Smooth muscle cell (in vitro differentiated cells): ENCODE results near the gene RBPJ. TPM values are rescaled to one million over a fixed set of nuclear protein-coding genes. Genes with fewer than 3 reads are reported as not detected.

Experiments
- DNase-seq: peaks from one replicate; lab custom pipeline; 2025; ENCODE audit not compliant: unreplicated experiment; lab: John Stamatoyannopoulos, UW
- H2AFZ ChIP-seq: fragments of 200-600 bp; sonication (generic); 2 replicates; pipeline ENCODE4 v1.6.0; 2016; ENCODE audit warnings: antibody characterized with exemption, low read depth, mild to moderate bottlenecking
- H3F3A ChIP-seq: fragments of 200-600 bp; sonication (generic); 2 replicates; pipeline ENCODE4 v1.6.0; 2017; ENCODE audit warnings: antibody characterized with exemption, low read depth
- H3K27ac ChIP-seq: fragments of 200-600 bp; sonication (generic); 2 replicates; pipeline ENCODE4 v1.5.1; 2016; ENCODE audit warnings: low read depth, mild to moderate bottlenecking
- H3K27me3 ChIP-seq: fragments of 200-600 bp; sonication (generic); 2 replicates; pipeline ENCODE4 v1.6.1; 2016; ENCODE audit warnings: low read depth, mild to moderate bottlenecking
- H3K36me3 ChIP-seq: fragments of 200-600 bp; sonication (generic); 2 replicates; pipeline ENCODE4 v1.5.1; 2016; ENCODE audit warnings: low read depth
- H3K4me1 ChIP-seq: fragments of 200-600 bp; sonication (generic); 2 replicates; pipeline ENCODE4 v1.5.1; 2016; ENCODE audit warnings: low read depth
- H3K4me2 ChIP-seq: fragments of 200-600 bp; sonication (generic); 2 replicates; pipeline ENCODE4 v1.6.0; 2016; ENCODE audit warnings: mild to moderate bottlenecking
- H3K4me3 ChIP-seq: fragments of 200-600 bp; sonication (generic); 2 replicates; pipeline ENCODE4 v1.5.1; 2016; ENCODE audit warnings: mild to moderate bottlenecking
- H3K79me2 ChIP-seq: fragments of 200-600 bp; sonication (generic); 2 replicates; pipeline ENCODE4 v1.6.0; 2016; ENCODE audit warnings: low read depth, mild to moderate bottlenecking
- H3K9ac ChIP-seq: fragments of 200-600 bp; sonication (generic); 2 replicates; pipeline ENCODE4 v1.6.0; 2016; ENCODE audit warnings: low read depth
- H3K9me3 ChIP-seq: fragments of 200-600 bp; sonication (generic); replicated peaks from 2 replicates; pipeline ENCODE4 v1.5.1; 2016; ENCODE audit warnings: low read depth
- H4K20me1 ChIP-seq: fragments of 200-600 bp; sonication (generic); 2 replicates; pipeline ENCODE4 v1.6.0; 2016; ENCODE audit warnings: low read depth
- WGBS: methylation state at CpG from one replicate; pipeline ENCODE4 v1.1.7; 2016; ENCODE audit warnings: low lambda C conversion rate; 5-methylcytosine and 5-hydroxymethylcytosine counted together
- polyA plus RNA-seq: library from polyadenylated mRNA; unstranded; fragments of >200 nt; fragmentation: Nextera tagmentation; extraction: Ambion mirVana; gene quantifications from 2 replicates; pipeline ENCODE4 v1.2.1, GENCODE V29; 2016
- total RNA-seq: library from RNA; depleted of rRNA; stranded (reverse); fragments of >200 nt; gene quantifications from 2 replicates; pipeline ENCODE4 v1.2.3, GENCODE V29; 2014
- TF ChIP-seq, protein P1 (sequence below): fragments of 200-600 bp; sonication (generic); IDR thresholded peaks from 2 replicates; pipeline ENCODE4 v1.5.1; 2017; ENCODE audit warnings: borderline replicate concordance, mild to moderate bottlenecking, antibody characterized with exemption; ENCODE audit not compliant: insufficient read depth, poor library complexity, severe bottlenecking

RBPJ gene
- total and polyA plus RNA-seq, 2 experiments from 2014 or later, result 96.9 to 137 TPM

GRCh38 chr4:26420913-26421312 is 100.1 kb downstream of the RBPJ start:
- H3K27ac ChIP-seq, result peak overlapping the region; percentile 72
- H3K9me3 ChIP-seq, result no peaks in the 10 kb centered on the region
- H3K27me3 ChIP-seq, result no peaks in the 10 kb centered on the region
- H3K4me3 ChIP-seq, result no peak overlapping the region
- H3K79me2 ChIP-seq, result no peaks in the 10 kb centered on the region
- TF ChIP-seq, protein P1, sequence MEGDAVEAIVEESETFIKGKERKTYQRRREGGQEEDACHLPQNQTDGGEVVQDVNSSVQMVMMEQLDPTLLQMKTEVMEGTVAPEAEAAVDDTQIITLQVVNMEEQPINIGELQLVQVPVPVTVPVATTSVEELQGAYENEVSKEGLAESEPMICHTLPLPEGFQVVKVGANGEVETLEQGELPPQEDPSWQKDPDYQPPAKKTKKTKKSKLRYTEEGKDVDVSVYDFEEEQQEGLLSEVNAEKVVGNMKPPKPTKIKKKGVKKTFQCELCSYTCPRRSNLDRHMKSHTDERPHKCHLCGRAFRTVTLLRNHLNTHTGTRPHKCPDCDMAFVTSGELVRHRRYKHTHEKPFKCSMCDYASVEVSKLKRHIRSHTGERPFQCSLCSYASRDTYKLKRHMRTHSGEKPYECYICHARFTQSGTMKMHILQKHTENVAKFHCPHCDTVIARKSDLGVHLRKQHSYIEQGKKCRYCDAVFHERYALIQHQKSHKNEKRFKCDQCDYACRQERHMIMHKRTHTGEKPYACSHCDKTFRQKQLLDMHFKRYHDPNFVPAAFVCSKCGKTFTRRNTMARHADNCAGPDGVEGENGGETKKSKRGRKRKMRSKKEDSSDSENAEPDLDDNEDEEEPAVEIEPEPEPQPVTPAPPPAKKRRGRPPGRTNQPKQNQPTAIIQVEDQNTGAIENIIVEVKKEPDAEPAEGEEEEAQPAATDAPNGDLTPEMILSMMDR, result no peak
- DNase-seq, result no peak
- H3F3A ChIP-seq, result no peaks in the 10 kb centered on the region
- H3K4me2 ChIP-seq, result no peak overlapping the region
- peaks cover 16% of the 10 kb centered on the region for H3K4me1 ChIP-seq
- peaks cover 15% of the 10 kb centered on the region for H4K20me1 ChIP-seq
- 75% methylated on average over 1 of the region's 1 CpG for WGBS
- peaks cover 13% of the 10 kb centered on the region for H3K36me3 ChIP-seq
- H2AFZ ChIP-seq, result no peak overlapping the region
- H3K9ac ChIP-seq, result peak overlapping the region; percentile 16

GRCh38 chr4:26424153-26424552 is 103.3 kb downstream of the RBPJ start:
- H3K79me2 ChIP-seq, result no peaks in the 10 kb centered on the region
- H4K20me1 ChIP-seq, result peaks cover 24% of the 10 kb centered on the region

DNA sequence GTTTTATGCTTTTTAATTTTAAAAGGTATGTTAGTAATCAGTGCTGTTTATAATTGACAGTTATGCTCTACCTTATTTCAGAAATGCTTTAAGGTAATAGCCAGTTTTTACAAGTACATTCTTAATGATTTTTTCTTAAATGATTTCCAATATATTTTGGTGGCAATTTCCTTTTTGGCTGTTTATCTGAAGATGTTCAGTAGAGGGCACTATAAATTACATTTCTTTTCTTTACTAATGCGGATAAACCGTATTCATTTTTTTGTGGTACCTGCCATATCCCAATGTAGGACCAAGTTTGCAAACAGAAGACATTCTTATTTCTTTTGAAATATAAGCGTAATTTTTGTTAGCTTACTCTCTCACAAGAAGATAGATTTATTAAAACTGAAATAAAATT is 104.0 kb downstream of the RBPJ start:
- no peak for DNase-seq
- H3K36me3 ChIP-seq, result peaks cover 21% of the 10 kb centered on the region
- H3F3A ChIP-seq, result no peaks in the 10 kb centered on the region
- no peaks in the 10 kb centered on the region for H3K9me3 ChIP-seq
- H3K4me1 ChIP-seq, result peaks cover 10% of the 10 kb centered on the region
- peaks cover 21% of the 10 kb centered on the region for H4K20me1 ChIP-seq
- TF ChIP-seq, protein P1, result peak; percentile 31
- H3K27ac ChIP-seq, result no peak overlapping the region
- no peak overlapping the region for H2AFZ ChIP-seq
- no peak overlapping the region for H3K4me3 ChIP-seq
- H3K4me2 ChIP-seq, result no peak overlapping the region
- WGBS, result 96% methylated on average over 3 of the region's 3 CpGs
- no peak overlapping the region for H3K9ac ChIP-seq
- H3K79me2 ChIP-seq, result no peaks in the 10 kb centered on the region
- H3K27me3 ChIP-seq, result no peaks in the 10 kb centered on the region

More at GRCh38 chr4:26424153-26424552, 103.3 kb downstream of the RBPJ start:
- no peak overlapping the region for H3K4me2 ChIP-seq
- no peak overlapping the region for H3K4me3 ChIP-seq
- H3K9ac ChIP-seq, result no peak overlapping the region
- DNase-seq, result no peak
- peaks cover 16% of the 10 kb centered on the region for H3K4me1 ChIP-seq
- H3F3A ChIP-seq, result no peaks in the 10 kb centered on the region
- H3K27me3 ChIP-seq, result no peaks in the 10 kb centered on the region
- WGBS, result 84% methylated on average over 2 of the region's 2 CpGs
- H3K9me3 ChIP-seq, result no peaks in the 10 kb centered on the region
- H3K27ac ChIP-seq, result no peak overlapping the region
- peaks cover 21% of the 10 kb centered on the region for H3K36me3 ChIP-seq
- TF ChIP-seq, protein P1, result no peak
- no peak overlapping the region for H2AFZ ChIP-seq

DNA sequence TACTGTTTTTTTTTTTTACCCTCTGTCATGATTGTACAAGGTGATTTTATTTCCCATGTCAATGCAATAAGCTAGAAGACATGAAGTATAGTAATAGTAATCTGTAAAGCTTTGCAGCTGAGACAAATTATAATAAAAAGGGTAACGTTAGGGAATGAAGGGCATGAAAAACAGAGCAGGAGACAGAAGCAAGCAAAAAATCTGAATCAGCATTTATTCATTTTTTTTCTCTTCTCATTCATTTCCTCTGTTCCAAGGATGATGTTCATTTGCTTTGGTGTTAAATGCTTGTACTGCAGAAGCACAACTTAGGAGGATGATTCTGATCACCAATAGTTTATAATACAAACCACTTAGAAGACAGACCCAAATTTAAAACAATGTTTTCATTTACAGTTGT is 105.1 kb downstream of the RBPJ start:
- no peak overlapping the region for H3K27ac ChIP-seq
- no peaks in the 10 kb centered on the region for H3F3A ChIP-seq
- WGBS, result 89% methylated on average over 1 of the region's 1 CpG
- peaks cover 4% of the 10 kb centered on the region for H3K4me1 ChIP-seq
- no peaks in the 10 kb centered on the region for H3K9me3 ChIP-seq
- peaks cover 25% of the 10 kb centered on the region for H3K36me3 ChIP-seq
- H3K9ac ChIP-seq, result no peak overlapping the region
- no peaks in the 10 kb centered on the region for H3K27me3 ChIP-seq
- TF ChIP-seq, protein P1, result no peak
- H3K4me3 ChIP-seq, result no peak overlapping the region
- H4K20me1 ChIP-seq, result peaks cover 17% of the 10 kb centered on the region
- no peak for DNase-seq
- H3K4me2 ChIP-seq, result no peak overlapping the region
- no peak overlapping the region for H2AFZ ChIP-seq
- H3K79me2 ChIP-seq, result no peaks in the 10 kb centered on the region
